HFF-Myc (cell line): ENCODE data around the gene HK1.

ENCODE experiments used
- DNase-seq: peaks from one replicate; pipeline ENCODE4 v3.0.0-alpha.2; 2011; ENCODE audit warnings: low read depth; ENCODE audit errors: extremely low read depth
- H3K4me3 ChIP-seq: replicated peaks from 2 replicates; pipeline ENCODE4 v1.5.1; 2011; ENCODE audit warnings: low read depth, mild to moderate bottlenecking, control low read depth, low read length
- CTCF ChIP-seq: IDR thresholded peaks from 2 replicates; pipeline ENCODE4 v1.5.1; 2012; ENCODE audit warnings: mild to moderate bottlenecking, low read depth, low read length, control low read depth; ENCODE audit errors: missing control alignments

HK1 gene

GRCh38 chr10:69418052-69418752, 139.9 kb downstream of the HK1 start:
- no peak overlapping the region for H3K4me3 ChIP-seq
- no peak for DNase-seq
- TF ChIP-seq CTCF, result no peak

GRCh38 chr10:69419096-69419743, 140.9 kb downstream of the HK1 start:
- no peak for DNase-seq
- no peak overlapping the region for H3K4me3 ChIP-seq
- no peak for TF ChIP-seq CTCF

GRCh38 chr10:69419744-69420126, 141.4 kb downstream of the HK1 start:
- DNase-seq, result no peak
- no peak for TF ChIP-seq CTCF
- H3K4me3 ChIP-seq, result no peak overlapping the region

GRCh38 chr10:69421611-69422308, 143.5 kb downstream of the HK1 start:
- TF ChIP-seq CTCF, result no peak
- H3K4me3 ChIP-seq, result no peak overlapping the region
- no peak for DNase-seq

- TF ChIP-seq CTCF, result no peak
- no peak for DNase-seq
- H3K4me3 ChIP-seq, result no peak overlapping the region
These were observed 144.4 kb downstream of the HK1 start for GRCh38 chr10:69422676-69423075.

GRCh38 chr10:69425041-69425440, 146.7 kb downstream of the HK1 start:
- no peak overlapping the region for H3K4me3 ChIP-seq
- no peak for TF ChIP-seq CTCF
- no peak for DNase-seq
